ENCODE measurements around the gene NCKAP5.

NCKAP5 gene

DNA sequence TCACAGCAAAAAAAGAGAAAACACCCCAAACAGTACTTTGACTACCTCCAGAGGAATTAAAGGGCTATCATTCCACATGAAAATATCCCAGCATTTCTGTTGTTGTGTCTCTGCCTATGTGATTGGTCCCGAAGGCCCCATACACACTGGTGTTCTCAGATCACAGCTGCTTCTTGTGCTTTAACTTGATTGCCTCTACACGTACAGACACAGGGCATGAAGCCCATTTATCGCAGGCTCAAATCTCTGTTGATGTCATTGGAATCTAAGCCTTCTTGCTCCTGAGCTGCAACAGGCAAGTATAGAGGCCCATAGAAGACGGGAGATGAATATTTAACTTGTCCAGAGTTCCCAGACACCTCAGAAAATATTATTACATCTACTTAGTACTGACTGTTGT lies 405.2 kb downstream of the NCKAP5 start:
- no peaks in the 10 kb centered on the region for H3K36me3 Mint-ChIP-seq (ENCODE audit: low read depth)
- no peaks in the 10 kb centered on the region for H3K9me3 Mint-ChIP-seq
- no peak overlapping the region for H3K4me3 Mint-ChIP-seq
- H3K27me3 Mint-ChIP-seq (ENCODE audit: low read depth): no peaks in the 10 kb centered on the region
- H3K27ac Mint-ChIP-seq: no peak overlapping the region
- no peaks in the 10 kb centered on the region for H3K4me1 Mint-ChIP-seq
- TF ChIP-seq, protein P1, sequence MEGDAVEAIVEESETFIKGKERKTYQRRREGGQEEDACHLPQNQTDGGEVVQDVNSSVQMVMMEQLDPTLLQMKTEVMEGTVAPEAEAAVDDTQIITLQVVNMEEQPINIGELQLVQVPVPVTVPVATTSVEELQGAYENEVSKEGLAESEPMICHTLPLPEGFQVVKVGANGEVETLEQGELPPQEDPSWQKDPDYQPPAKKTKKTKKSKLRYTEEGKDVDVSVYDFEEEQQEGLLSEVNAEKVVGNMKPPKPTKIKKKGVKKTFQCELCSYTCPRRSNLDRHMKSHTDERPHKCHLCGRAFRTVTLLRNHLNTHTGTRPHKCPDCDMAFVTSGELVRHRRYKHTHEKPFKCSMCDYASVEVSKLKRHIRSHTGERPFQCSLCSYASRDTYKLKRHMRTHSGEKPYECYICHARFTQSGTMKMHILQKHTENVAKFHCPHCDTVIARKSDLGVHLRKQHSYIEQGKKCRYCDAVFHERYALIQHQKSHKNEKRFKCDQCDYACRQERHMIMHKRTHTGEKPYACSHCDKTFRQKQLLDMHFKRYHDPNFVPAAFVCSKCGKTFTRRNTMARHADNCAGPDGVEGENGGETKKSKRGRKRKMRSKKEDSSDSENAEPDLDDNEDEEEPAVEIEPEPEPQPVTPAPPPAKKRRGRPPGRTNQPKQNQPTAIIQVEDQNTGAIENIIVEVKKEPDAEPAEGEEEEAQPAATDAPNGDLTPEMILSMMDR (IDR thresholded peaks at IDR 0.05; ENCODE audit: unreplicated experiment in 3 of 3): no peak

DNA sequence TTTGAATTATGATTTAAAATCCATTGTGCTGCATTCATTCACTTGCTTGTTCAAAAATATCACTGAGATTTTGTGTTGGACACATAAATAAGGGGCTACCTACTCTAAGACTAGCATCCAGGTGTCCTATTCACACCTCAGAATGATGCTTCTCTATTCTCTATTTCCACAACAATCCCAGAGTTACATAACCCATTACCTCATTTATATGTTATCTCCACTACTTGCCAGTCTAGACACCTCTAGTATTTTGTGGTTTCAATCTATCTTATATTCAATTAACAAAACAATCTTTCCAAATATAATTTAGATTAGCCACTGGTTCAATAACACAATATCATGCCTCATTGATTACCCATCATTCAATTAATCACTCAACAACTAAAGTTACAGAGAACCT lies 409.8 kb downstream of the NCKAP5 start:
- no peak overlapping the region for H3K27ac Mint-ChIP-seq
- no peaks in the 10 kb centered on the region for H3K4me1 Mint-ChIP-seq
- no peak overlapping the region for H3K4me3 Mint-ChIP-seq
- H3K9me3 Mint-ChIP-seq: peaks cover 5% of the 10 kb centered on the region
- TF ChIP-seq, protein P1 (IDR thresholded peaks at IDR 0.05; ENCODE audit: unreplicated experiment in 3 of 3): no peak
- H3K36me3 Mint-ChIP-seq (ENCODE audit: low read depth): peaks cover 3% of the 10 kb centered on the region
- no peaks in the 10 kb centered on the region for H3K27me3 Mint-ChIP-seq (ENCODE audit: low read depth)

DNA sequence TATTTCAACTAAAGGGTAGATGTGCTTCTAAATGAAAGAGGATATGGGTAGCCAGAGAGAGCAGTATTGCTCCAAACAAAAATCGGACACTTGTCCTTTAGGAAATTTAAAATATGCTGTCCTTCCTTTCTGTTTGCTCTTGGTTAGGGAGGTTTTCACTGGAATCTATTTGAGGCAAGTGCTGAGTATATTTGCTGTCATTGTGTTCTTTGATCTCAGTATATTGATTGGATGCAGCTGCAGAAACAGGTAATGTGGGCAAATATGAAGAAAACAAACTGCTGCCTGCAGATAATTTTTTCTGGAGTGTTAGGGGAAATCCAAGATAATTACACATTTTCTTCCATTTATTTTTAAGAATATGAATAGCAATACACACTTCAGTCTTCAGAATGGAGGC lies 410.2 kb downstream of the NCKAP5 start:
- TF ChIP-seq, protein P1 (IDR thresholded peaks at IDR 0.05; ENCODE audit: unreplicated experiment in 3 of 3): no peak
- Mint-ChIP-seq H3K4me3 (no peak overlapping the region), H3K9me3 (peaks cover 5% of the 10 kb centered on the region), H3K4me1 (no peaks in the 10 kb centered on the region), H3K36me3 (ENCODE audit: low read depth) (peaks cover 3% of the 10 kb centered on the region), H3K27ac (no peak overlapping the region), H3K27me3 (ENCODE audit: low read depth) (no peaks in the 10 kb centered on the region)

DNA sequence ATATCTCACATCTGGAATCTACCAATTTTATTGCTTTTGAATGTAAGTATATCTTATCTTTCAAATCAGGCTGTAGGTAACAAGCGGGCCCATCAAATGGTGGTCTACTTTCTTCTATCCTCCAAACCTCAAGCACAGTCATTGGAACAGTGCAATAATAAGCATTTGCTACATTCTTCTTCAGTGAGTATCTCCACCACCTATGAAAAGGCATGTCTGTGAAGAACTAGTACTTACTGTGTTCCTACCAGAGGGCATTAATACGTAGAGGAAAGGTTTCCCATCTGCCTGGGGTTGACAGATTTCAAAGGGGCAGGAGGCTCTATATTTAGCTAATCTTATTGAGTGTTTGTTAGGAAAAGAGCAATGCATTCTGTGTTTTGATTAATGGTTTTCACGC lies 411.1 kb downstream of the NCKAP5 start:
- H3K4me1 Mint-ChIP-seq: no peaks in the 10 kb centered on the region
- no peaks in the 10 kb centered on the region for H3K27me3 Mint-ChIP-seq (ENCODE audit: low read depth)
- no peak overlapping the region for H3K27ac Mint-ChIP-seq
- TF ChIP-seq, protein P1 (IDR thresholded peaks at IDR 0.05; ENCODE audit: unreplicated experiment in 3 of 3): no peak
- H3K4me3 Mint-ChIP-seq: no peak overlapping the region
- peaks cover 3% of the 10 kb centered on the region for H3K36me3 Mint-ChIP-seq (ENCODE audit: low read depth)
- peaks cover 5% of the 10 kb centered on the region for H3K9me3 Mint-ChIP-seq

DNA sequence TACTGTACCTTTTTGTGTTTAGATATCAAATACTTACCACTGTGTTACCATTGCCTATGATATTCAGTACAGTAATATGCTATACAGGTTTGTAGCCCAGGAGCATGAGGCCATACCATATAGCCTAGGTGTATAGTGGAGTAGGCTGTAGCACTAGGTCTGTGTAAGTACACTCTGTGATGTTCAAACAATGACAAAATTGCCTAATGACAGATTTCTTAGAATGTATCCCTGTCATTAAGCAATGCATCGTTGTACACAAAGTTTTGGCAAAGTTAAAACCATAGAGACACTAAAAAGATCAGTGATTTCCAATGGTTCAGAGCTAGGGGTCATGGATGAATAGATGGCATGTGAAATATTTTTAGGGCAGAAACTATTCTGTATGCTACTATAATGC lies 415.5 kb downstream of the NCKAP5 start:
- Mint-ChIP-seq H3K4me3 (no peak overlapping the region), H3K9me3 (peaks cover 5% of the 10 kb centered on the region), H3K4me1 (no peaks in the 10 kb centered on the region), H3K27me3 (ENCODE audit: low read depth) (no peaks in the 10 kb centered on the region), H3K36me3 (ENCODE audit: low read depth) (peaks cover 3% of the 10 kb centered on the region), H3K27ac (no peak overlapping the region)
- TF ChIP-seq, protein P1 (IDR thresholded peaks at IDR 0.05; ENCODE audit: unreplicated experiment in 3 of 3): no peak

DNA sequence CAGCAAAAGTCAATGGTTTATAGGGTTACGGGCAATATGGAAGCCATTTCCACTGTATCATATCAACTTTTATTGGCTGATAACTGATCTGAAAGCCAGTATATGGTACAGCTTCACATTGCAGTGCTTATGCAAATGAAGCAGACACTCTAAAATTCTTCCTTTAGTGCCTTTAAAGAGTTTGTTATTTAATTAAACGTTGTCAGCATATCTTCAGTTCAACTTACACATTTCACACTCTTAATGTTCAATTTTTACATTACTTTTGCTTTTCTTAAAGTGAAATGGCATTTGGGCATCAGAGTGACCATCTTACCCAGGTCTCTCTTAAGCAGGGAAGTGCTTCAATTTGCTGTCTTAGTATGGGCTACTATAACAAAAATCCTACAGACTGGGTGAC lies 420.1 kb downstream of the NCKAP5 start:
- TF ChIP-seq, protein P1 (IDR thresholded peaks at IDR 0.05; ENCODE audit: unreplicated experiment in 3 of 3): no peak
- H3K27me3 Mint-ChIP-seq (ENCODE audit: low read depth): no peaks in the 10 kb centered on the region
- H3K36me3 Mint-ChIP-seq (ENCODE audit: low read depth): no peaks in the 10 kb centered on the region

More for the DNA sequence above, 420.1 kb downstream of the NCKAP5 start:
- no peaks in the 10 kb centered on the region for H3K9me3 Mint-ChIP-seq
- no peak overlapping the region for H3K4me3 Mint-ChIP-seq
- peaks cover 8% of the 10 kb centered on the region for H3K4me1 Mint-ChIP-seq
- no peak overlapping the region for H3K27ac Mint-ChIP-seq

Data from nephron (organoid).